Right lobe of liver (tissue), 4 donors: ENCODE data around the gene SHQ1.

Experiments used
- CTCF ChIP-seq, 4 donors: fragments of 200-600 bp in 3 of 4; fragments of 450-650 bp in 1 of 4; IDR thresholded peaks; one replicate each; pipeline versions ENCODE4 v1.5.1 to v1.8.0; 2016 to 2022; ENCODE audit warnings: antibody characterized with exemption in 4 of 4, mild to moderate bottlenecking in 2 of 4
- POLR2A ChIP-seq: fragments of 450-650 bp; IDR thresholded peaks from one replicate; pipeline ENCODE4 v1.6.1; 2017; ENCODE audit warnings: antibody characterized with exemption, mild to moderate bottlenecking
- donor health status: DM: no; HTN: no; CAD: no.
- donor health status: DM: no; HTN: no; CAD: no.
- donor health status: DM: no; HTN: yes; CAD: no.

- TF ChIP-seq CTCF (IDR thresholded peaks at IDR 0.05) (no peak), POLR2A (no peak)
Measured at GRCh38 chr3:72754582-72754981, 93.7 kb downstream of the SHQ1 start.
